ENCODE data around the gene RAB29.
A peak's percentile ranks its signal among the peaks of the same experiment; 100 is the strongest.

RAB29 gene

DNA sequence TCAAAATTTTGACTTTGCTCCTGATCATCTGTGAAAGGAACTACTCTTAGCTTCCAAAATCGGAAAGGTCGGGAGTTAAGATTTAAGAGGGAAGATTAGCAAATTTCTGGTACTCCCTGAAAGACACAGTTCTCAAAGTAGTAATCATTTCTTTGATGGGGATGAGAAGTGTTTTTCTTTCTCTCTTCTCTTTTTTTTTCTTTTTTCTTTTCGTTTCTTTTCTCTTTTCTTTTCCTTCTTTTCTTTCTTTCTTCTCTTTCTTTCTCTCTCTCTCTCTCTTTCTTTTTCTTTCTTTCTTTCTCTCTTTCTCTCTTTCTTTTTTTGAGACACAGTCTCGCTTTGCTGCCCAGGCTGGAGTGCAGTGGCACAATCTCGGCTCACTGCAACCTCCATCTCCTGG, 5.1 kb upstream of the RAB29 start:
- ChIA-PET CTCF (interaction anchor here (0.6 kb wide), 1 partner anchor 123 kb away, joined by 5 read pairs; no protein-coding TSS in a partner anchor), POLR2A (no interaction called here)
- DNase-seq (ENCODE audit: extremely low spot score) = no peak
- TF ChIP-seq NFRKB (IDR thresholded peaks at IDR 0.05) (no peak), BHLHE40 (IDR thresholded peaks at IDR 0.05; ENCODE audit: borderline replicate concordance) (no peak), LEF1 (IDR thresholded peaks at IDR 0.05; ENCODE audit: borderline replicate concordance) (no peak), SP1 (IDR thresholded peaks at IDR 0.05) (no peak), CTBP1 (IDR thresholded peaks at IDR 0.05; ENCODE audit: borderline replicate concordance) (no peak), FOXA1 (IDR thresholded peaks at IDR 0.05) (no peak), TARDBP (IDR thresholded peaks at IDR 0.05) (no peak), FOXM1 (IDR thresholded peaks at IDR 0.05; ENCODE audit: borderline replicate concordance) (no peak), ZNF384 (IDR thresholded peaks at IDR 0.05) (no peak), HDGF (IDR thresholded peaks at IDR 0.05; ENCODE audit: borderline replicate concordance) (no peak), FOXK2 (IDR thresholded peaks at IDR 0.05) (no peak), ELF4 (IDR thresholded peaks at IDR 0.05) (no peak), ARNT (IDR thresholded peaks at IDR 0.05) (no peak), SUZ12 (IDR thresholded peaks at IDR 0.05) (no peak), L3MBTL2 (conservative IDR thresholded peaks at IDR 0.05) (no peak)
- TF ChIP-seq, protein P1, sequence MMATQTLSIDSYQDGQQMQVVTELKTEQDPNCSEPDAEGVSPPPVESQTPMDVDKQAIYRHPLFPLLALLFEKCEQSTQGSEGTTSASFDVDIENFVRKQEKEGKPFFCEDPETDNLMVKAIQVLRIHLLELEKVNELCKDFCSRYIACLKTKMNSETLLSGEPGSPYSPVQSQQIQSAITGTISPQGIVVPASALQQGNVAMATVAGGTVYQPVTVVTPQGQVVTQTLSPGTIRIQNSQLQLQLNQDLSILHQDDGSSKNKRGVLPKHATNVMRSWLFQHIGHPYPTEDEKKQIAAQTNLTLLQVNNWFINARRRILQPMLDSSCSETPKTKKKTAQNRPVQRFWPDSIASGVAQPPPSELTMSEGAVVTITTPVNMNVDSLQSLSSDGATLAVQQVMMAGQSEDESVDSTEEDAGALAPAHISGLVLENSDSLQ (IDR thresholded peaks at IDR 0.05) = no peak

DNA sequence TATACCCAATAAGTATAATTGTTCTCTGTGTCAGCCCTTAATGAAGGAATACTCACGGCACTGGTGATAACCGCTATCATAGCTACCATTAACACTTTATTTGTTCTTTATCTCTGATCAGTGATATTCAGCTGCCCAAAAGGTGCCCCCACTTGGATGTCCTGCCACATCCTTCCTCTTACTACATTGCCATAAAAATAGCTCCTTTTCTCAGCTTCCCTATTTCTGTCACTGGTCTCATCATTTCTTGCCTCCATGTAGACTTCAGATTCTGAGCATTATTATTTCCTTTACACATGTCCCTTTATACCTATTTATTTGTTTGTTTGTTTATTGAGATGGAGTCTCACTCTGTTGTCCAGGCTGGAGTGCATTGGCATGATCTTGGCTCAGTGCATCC, 2.7 kb upstream of the RAB29 start:
- ChIA-PET POLR2A (no interaction called here), CTCF (interaction anchor here (1.5 kb wide), 1 partner anchor 14 kb away, joined by 3 read pairs; no protein-coding TSS in a partner anchor)
- TF ChIP-seq TARDBP (IDR thresholded peaks at IDR 0.05) = no peak
- TF ChIP-seq HDGF (IDR thresholded peaks at IDR 0.05; ENCODE audit: borderline replicate concordance) = no peak
- no peak for DNase-seq (ENCODE audit: extremely low spot score)

DNA sequence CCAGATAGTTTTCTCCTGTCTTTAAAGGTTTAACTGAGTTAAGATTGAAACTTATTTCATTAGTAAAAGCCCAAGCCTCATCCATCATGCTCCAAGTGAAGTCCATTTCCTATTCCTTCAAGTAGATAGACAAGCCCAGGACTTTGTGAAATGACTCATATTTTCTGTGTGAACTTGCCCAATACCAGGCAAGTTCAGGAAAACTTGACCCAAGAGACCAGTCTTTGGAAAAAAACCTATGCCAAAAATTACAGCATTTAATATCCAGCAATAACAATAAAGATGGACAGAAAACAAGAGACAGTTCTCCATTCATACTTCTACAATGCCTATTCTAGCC, 405 bp upstream of the RAB29 start:
- POLR2A ChIA-PET = no interaction called here
- no peak for DNase-seq (ENCODE audit: extremely low spot score)
- no peak for TF ChIP-seq FOXM1 (IDR thresholded peaks at IDR 0.05; ENCODE audit: borderline replicate concordance)
- no peak for TF ChIP-seq SUZ12 (IDR thresholded peaks at IDR 0.05)
- no peak for TF ChIP-seq FOXK2 (IDR thresholded peaks at IDR 0.05)
- TF ChIP-seq ZNF384 (IDR thresholded peaks at IDR 0.05) = no peak
- TF ChIP-seq, protein P1 (IDR thresholded peaks at IDR 0.05) = no peak
- no peak for TF ChIP-seq LEF1 (IDR thresholded peaks at IDR 0.05; ENCODE audit: borderline replicate concordance)
- no peak for TF ChIP-seq CTBP1 (IDR thresholded peaks at IDR 0.05; ENCODE audit: borderline replicate concordance)
- TF ChIP-seq SP1 (IDR thresholded peaks at IDR 0.05) = no peak
- no peak for TF ChIP-seq FOXA1 (IDR thresholded peaks at IDR 0.05)
- no peak for TF ChIP-seq TARDBP (IDR thresholded peaks at IDR 0.05)
- no peak for TF ChIP-seq L3MBTL2 (conservative IDR thresholded peaks at IDR 0.05)
- TF ChIP-seq ELF4 (IDR thresholded peaks at IDR 0.05) = no peak
- CTCF ChIA-PET = interaction anchor here (1.7 kb wide), 1 partner anchor 16 kb away, joined by 4 read pairs; no protein-coding TSS in a partner anchor

DNA sequence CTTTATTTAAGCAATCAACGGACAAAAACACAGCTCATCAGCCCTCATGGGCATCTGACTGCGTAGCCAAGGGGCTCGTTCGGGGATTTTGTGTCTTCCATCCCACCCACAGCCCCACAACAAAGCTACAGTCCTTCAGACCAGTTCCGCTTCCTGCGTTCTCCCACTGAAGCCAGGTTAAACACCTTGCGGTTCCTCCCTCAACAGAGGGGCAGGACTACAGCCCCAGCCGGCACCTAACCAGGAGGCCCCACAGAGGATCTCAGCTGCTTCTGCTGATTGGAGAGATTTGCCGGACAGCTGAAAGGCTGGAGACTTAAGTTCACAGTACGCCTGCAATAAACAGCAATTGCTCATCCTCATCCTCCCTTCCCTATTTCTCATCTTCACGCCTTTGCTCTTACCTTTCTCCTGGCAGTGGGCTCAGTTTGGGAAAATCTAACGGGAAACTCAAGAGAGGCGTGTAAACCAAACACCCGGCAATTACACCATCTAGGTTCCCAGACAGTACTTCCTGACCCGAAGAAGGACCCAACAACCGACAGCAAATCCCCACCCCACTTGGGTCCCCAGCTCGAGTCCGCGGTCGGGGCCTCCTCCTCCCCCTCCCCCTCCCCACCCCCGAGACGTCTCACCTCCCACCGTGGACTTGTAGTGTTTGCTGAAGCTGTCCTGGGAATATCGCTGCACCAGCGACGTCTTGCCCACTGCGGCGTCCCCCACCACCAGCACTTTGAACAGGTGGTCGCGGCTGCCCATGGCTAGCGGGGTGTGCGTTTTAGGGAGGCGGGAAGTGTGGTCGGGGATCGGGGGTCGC, 876 bp downstream of the RAB29 start:
- TF ChIP-seq TARDBP (IDR thresholded peaks at IDR 0.05) (no peak), LEF1 (IDR thresholded peaks at IDR 0.05; ENCODE audit: borderline replicate concordance) (no peak), FOXA1 (IDR thresholded peaks at IDR 0.05) (no peak), ARNT (IDR thresholded peaks at IDR 0.05) (no peak), NFRKB (IDR thresholded peaks at IDR 0.05) (no peak), L3MBTL2 (conservative IDR thresholded peaks at IDR 0.05) (no peak), ZNF384 (IDR thresholded peaks at IDR 0.05) (no peak)
- ChIA-PET CTCF (interaction anchor here (1.7 kb wide), 1 partner anchor 17 kb away, joined by 4 read pairs; no protein-coding TSS in a partner anchor), POLR2A (interaction anchor here (1.6 kb wide), 1 partner anchor 25 kb away, joined by 10 read pairs; the partner anchor contains the start of gene NUCKS1)
- peak; percentile 45 for DNase-seq (ENCODE audit: extremely low spot score)

DNA sequence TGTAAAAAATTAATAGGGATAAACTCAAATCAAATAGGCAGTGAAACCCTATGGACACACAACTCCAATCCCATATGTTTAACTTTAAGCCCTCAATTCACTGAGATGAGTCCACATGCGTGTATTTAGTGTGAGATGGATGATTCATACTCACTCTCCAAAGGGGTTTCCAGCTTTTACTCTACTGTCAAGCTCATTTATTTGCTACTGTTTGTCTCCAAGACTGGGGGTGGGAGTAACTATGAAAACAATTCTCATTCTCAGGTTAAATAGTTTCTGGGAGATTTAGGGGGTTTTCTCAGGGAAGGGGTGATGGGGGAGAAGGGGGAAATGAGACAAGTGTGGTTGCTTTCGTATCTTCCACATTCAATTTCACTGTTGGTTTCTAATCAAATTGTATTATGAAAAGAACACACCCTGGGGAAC, 2.7 kb downstream of the RAB29 start:
- no peak for DNase-seq (ENCODE audit: extremely low spot score)
- ChIA-PET POLR2A (no interaction called here), CTCF (no interaction called here)
- no peak for TF ChIP-seq FOXM1 (IDR thresholded peaks at IDR 0.05; ENCODE audit: borderline replicate concordance)
- no peak for TF ChIP-seq ZNF384 (IDR thresholded peaks at IDR 0.05)
- TF ChIP-seq FOXK2 (IDR thresholded peaks at IDR 0.05) = no peak
- TF ChIP-seq ELF4 (IDR thresholded peaks at IDR 0.05) = no peak
- TF ChIP-seq FOXA1 (IDR thresholded peaks at IDR 0.05) = no peak
- TF ChIP-seq TARDBP (IDR thresholded peaks at IDR 0.05) = no peak
- no peak for TF ChIP-seq ARNT (IDR thresholded peaks at IDR 0.05)
- no peak for TF ChIP-seq SUZ12 (IDR thresholded peaks at IDR 0.05)
- TF ChIP-seq CTBP1 (IDR thresholded peaks at IDR 0.05; ENCODE audit: borderline replicate concordance) = no peak
- TF ChIP-seq, protein P1 (IDR thresholded peaks at IDR 0.05) = no peak
- no peak for TF ChIP-seq HDGF (IDR thresholded peaks at IDR 0.05; ENCODE audit: borderline replicate concordance)
- no peak for TF ChIP-seq BHLHE40 (IDR thresholded peaks at IDR 0.05; ENCODE audit: borderline replicate concordance)
- TF ChIP-seq SP1 (IDR thresholded peaks at IDR 0.05) = no peak
- TF ChIP-seq L3MBTL2 (conservative IDR thresholded peaks at IDR 0.05) = no peak
- no peak for TF ChIP-seq LEF1 (IDR thresholded peaks at IDR 0.05; ENCODE audit: borderline replicate concordance)
- TF ChIP-seq NFRKB (IDR thresholded peaks at IDR 0.05) = no peak

DNA sequence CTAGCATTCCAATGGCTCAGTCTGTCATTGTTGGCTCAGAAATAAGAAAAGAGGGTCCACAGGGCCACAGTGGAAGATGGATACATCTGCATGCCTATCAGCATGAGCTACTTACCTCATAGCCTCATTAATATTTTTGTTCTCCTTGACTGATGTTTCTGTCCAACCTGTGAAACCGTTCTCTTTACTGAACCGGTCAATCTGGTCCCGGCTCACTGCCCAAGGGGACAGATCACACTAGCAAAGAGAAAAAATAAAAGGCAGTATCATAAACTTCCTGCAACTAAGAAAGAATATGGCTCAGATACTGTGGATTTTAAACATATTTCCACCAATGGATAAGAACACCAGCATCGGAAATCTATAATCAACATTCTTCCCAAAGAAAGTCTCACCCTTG, 4.7 kb downstream of the RAB29 start:
- no peak for TF ChIP-seq ELF4 (IDR thresholded peaks at IDR 0.05)
- no peak for TF ChIP-seq TARDBP (IDR thresholded peaks at IDR 0.05)
- TF ChIP-seq FOXM1 (IDR thresholded peaks at IDR 0.05; ENCODE audit: borderline replicate concordance) = no peak
- no peak for TF ChIP-seq SUZ12 (IDR thresholded peaks at IDR 0.05)
- TF ChIP-seq ARNT (IDR thresholded peaks at IDR 0.05) = no peak
- TF ChIP-seq ZNF384 (IDR thresholded peaks at IDR 0.05) = no peak
- TF ChIP-seq LEF1 (IDR thresholded peaks at IDR 0.05; ENCODE audit: borderline replicate concordance) = no peak
- TF ChIP-seq, protein P1 (IDR thresholded peaks at IDR 0.05) = no peak
- no peak for TF ChIP-seq FOXA1 (IDR thresholded peaks at IDR 0.05)
- TF ChIP-seq BHLHE40 (IDR thresholded peaks at IDR 0.05; ENCODE audit: borderline replicate concordance) = no peak
- no peak for TF ChIP-seq HDGF (IDR thresholded peaks at IDR 0.05; ENCODE audit: borderline replicate concordance)
- TF ChIP-seq NFRKB (IDR thresholded peaks at IDR 0.05) = no peak
- ChIA-PET POLR2A (no interaction called here), CTCF (interaction anchor here (0.5 kb wide), 1 partner anchor 12 kb away, joined by 6 read pairs; no protein-coding TSS in a partner anchor)
- DNase-seq (ENCODE audit: extremely low spot score) = no peak
